Uterus (tissue), 4 donors: ENCODE data around the gene FAM89B. TPM values are rescaled to one million over a fixed set of nuclear protein-coding genes. Genes with fewer than 3 reads are reported as not detected.
A peak's percentile ranks its signal among the peaks of the same experiment; 100 is the strongest.

ENCODE experiments used
- DNase-seq, 2 donors: peaks; one replicate each; pipeline ENCODE4 v3.0.0-alpha.2; 2019 to 2020
- H3K27ac ChIP-seq, 2 donors: fragments of 200-600 bp; sonication (generic); 1 replicate in 1 of 2; 2 replicates in 1 of 2; pipeline ENCODE4 v1.5.1; 2016 to 2018
- H3K27me3 ChIP-seq, 2 donors: fragments of 200-600 bp; sonication (generic); one replicate each; pipeline ENCODE4 v1.5.1; 2018 to 2019; ENCODE audit warnings: control low read depth in 1 of 2
- H3K36me3 ChIP-seq, 2 donors: fragments of 200-600 bp; sonication (generic); one replicate each; pipeline ENCODE4 v1.5.1; 2019; ENCODE audit warnings: control low read depth in 1 of 2
- H3K4me1 ChIP-seq, 2 donors: fragments of 200-600 bp; sonication (generic); one replicate each; pipeline ENCODE4 v1.5.1; 2018 to 2019; ENCODE audit warnings: control low read depth in 1 of 2
- H3K4me3 ChIP-seq, 2 donors: fragments of 200-600 bp; sonication (generic); 1 replicate in 1 of 2; 2 replicates in 1 of 2; pipeline ENCODE4 v1.5.1; 2018 to 2019; ENCODE audit warnings: mild to moderate bottlenecking in 1 of 2
- H3K9me3 ChIP-seq, 2 donors: fragments of 200-600 bp; sonication (generic); one replicate each; pipeline ENCODE4 v1.5.1; 2019; ENCODE audit warnings: control low read depth in 1 of 2
- POLR2A ChIP-seq, 2 donors: fragments of 450-650 bp; IDR thresholded peaks; one replicate each; pipeline ENCODE4 v1.6.1; 2016; ENCODE audit warnings: antibody characterized with exemption in 2 of 2, mild to moderate bottlenecking in 1 of 2, moderate library complexity in 1 of 2
- intact Hi-C: fragments of 100-400 bp; cut with DNase I; formaldehyde crosslinking; loops from one replicate; pipeline ENCODE4 v1.15.1; 2023; ENCODE audit warnings: low total_unique reads
- total RNA-seq, 4 donors: library from RNA; depleted of rRNA in 3 of 4; stranded (reverse); fragments of >200 nt in 3 of 4; gene quantifications; one replicate each; pipeline versions ENCODE4 v1.1.0 to v1.2.4, GENCODE V29; 2014 to 2023
- TF ChIP-seq, protein P1 (sequence below), 4 experiments: fragments of 200-600 bp in 2 of 4; fragments of 450-650 bp in 2 of 4; sonication (generic) in 2 of 4; IDR thresholded peaks; one replicate each; pipeline ENCODE4 v1.5.1; 2016 to 2019; ENCODE audit warnings: antibody characterized with exemption in 4 of 4, mild to moderate bottlenecking in 2 of 4, moderate library complexity in 1 of 4
- donor health status: DM: yes; HTN: yes; CAD: no.

Gene FAM89B
- total RNA-seq, 4 donors from 2014 or later: 13.9 to 83.0 (median 40.8) TPM

DNA sequence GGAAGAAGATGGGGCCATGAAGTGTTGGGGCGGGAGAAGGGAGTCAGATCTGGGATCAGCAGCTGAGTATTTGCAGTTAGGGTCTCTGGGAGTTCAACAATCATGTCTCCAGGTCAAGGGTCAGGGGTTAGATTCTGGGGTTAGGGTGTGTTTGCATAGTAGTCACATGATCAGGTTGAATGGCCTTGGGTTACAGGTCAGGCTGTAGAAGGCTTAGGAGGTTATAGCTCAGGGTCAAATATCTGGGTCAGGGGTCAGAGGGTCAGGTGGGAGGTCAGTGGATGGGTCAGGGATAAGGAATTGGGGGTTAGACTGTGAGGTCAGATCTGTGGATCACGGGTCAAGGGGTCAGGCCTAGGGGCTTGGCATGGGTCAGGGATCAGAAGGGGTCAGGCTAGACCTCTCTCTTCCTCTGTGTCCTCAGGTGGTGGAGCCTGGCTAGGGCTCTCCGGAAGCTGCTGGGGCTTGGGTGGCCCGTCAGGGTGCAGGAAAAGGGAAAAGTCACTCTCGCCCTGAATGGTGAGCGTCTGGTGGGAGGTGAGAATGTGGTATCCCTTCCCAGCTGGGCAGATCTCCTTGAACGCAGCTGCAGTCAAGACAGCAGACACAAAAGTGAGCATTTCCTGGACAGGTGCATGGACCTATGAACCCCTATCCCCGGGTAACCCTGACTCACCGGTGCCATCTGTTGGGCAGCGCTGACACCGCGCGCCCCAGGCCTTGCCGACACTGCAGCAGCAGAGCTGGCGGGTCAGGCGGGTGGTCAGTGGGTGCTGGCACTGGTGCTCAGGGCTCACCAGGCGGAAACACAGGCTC, 20.6 kb upstream of the FAM89B start:
- H3K9me3 ChIP-seq: no peaks in the 10 kb centered on the region
- no peak overlapping the region for H3K4me3 ChIP-seq
- no peaks in the 10 kb centered on the region for H3K27me3 ChIP-seq
- H3K36me3 ChIP-seq: no peaks in the 10 kb centered on the region
- TF ChIP-seq, protein P1, sequence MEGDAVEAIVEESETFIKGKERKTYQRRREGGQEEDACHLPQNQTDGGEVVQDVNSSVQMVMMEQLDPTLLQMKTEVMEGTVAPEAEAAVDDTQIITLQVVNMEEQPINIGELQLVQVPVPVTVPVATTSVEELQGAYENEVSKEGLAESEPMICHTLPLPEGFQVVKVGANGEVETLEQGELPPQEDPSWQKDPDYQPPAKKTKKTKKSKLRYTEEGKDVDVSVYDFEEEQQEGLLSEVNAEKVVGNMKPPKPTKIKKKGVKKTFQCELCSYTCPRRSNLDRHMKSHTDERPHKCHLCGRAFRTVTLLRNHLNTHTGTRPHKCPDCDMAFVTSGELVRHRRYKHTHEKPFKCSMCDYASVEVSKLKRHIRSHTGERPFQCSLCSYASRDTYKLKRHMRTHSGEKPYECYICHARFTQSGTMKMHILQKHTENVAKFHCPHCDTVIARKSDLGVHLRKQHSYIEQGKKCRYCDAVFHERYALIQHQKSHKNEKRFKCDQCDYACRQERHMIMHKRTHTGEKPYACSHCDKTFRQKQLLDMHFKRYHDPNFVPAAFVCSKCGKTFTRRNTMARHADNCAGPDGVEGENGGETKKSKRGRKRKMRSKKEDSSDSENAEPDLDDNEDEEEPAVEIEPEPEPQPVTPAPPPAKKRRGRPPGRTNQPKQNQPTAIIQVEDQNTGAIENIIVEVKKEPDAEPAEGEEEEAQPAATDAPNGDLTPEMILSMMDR (IDR thresholded peaks at IDR 0.05): no peak
- no peak for TF ChIP-seq POLR2A (IDR thresholded peaks at IDR 0.05)
- intact Hi-C loops: no loop called here
- DNase-seq: no peak
- no peak overlapping the region for H3K27ac ChIP-seq
- H3K4me1 ChIP-seq: peaks cover 0 to 14% of the 10 kb centered on the region in 2 donors

DNA sequence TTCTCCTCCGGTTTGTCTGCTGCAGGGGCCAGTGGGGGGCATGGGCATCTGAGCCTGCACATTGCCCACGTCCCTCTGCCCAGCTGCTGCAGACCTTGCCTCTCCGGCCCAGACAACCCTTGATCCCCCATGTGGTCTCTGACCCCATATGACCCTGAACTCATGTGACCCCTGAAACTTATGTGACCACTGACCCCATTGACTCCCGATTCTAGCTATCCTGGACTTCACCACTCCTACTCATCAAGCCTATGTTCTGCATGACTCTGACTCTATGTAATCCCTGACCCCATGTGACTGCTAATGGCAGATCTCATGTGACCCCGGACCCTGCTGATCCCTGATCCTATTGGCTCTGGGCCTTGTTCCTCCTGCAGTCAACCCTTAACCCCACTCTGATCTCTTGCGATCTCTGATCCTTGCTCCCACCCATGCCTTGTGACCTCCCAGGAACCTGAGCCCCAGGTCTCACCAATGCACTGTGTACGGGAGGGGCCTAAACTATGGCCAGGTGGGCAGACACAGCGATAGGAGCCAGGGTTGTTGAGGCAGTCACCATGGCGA, 19.9 kb upstream of the FAM89B start:
- intact Hi-C loops: no loop called here
- no peak overlapping the region for H3K27ac ChIP-seq
- H3K4me1 ChIP-seq: peaks cover 0 to 14% of the 10 kb centered on the region in 2 donors
- H3K9me3 ChIP-seq: no peaks in the 10 kb centered on the region
- no peaks in the 10 kb centered on the region for H3K36me3 ChIP-seq
- no peak overlapping the region for H3K4me3 ChIP-seq
- no peak for DNase-seq
- H3K27me3 ChIP-seq: no peaks in the 10 kb centered on the region
- TF ChIP-seq, protein P1 (IDR thresholded peaks at IDR 0.05): no peak

DNA sequence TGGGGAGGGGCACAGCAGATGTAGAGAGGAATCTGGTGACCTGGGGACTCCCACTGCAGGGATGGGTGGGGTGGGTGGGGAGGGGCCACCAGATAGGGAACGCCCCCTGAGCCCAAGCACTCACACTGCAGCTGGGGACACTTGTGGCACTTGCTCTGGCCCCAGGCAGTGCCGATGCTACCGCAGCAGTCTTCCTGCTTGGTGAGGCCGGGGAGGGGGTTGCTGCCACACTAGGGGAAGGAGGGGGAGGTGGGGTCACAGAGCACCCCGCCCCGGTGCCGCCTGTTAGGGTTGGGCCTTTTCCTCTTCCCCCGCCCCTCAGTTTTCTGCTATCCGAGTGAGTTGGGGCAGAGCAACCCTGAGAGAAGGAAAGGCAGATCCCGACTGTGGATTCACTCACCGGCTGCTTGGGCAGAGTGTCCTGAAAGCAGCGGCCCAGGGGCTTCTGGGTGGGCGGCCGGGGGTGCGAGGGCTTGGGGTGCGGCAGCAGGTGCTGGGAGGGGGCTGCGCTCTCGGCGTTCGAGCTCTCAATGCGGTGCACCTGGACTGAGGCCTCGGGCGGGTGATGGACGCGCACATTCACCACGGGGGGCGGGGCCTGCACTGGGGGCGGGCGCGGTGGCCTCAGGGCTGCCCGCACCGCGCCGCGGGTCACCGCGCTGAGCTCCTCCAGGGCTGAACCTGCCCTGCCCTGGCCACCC, 18.9 kb upstream of the FAM89B start:
- DNase-seq: no peak
- H3K4me3 ChIP-seq: no peak overlapping the region
- no peaks in the 10 kb centered on the region for H3K9me3 ChIP-seq
- intact Hi-C loops: no loop called here
- H3K36me3 ChIP-seq: no peaks in the 10 kb centered on the region
- no peak overlapping the region for H3K27ac ChIP-seq
- TF ChIP-seq, protein P1 (IDR thresholded peaks at IDR 0.05): no peak
- no peak for TF ChIP-seq POLR2A (IDR thresholded peaks at IDR 0.05)
- no peaks in the 10 kb centered on the region for H3K27me3 ChIP-seq
- H3K4me1 ChIP-seq: peaks cover 0 to 14% of the 10 kb centered on the region in 2 donors

DNA sequence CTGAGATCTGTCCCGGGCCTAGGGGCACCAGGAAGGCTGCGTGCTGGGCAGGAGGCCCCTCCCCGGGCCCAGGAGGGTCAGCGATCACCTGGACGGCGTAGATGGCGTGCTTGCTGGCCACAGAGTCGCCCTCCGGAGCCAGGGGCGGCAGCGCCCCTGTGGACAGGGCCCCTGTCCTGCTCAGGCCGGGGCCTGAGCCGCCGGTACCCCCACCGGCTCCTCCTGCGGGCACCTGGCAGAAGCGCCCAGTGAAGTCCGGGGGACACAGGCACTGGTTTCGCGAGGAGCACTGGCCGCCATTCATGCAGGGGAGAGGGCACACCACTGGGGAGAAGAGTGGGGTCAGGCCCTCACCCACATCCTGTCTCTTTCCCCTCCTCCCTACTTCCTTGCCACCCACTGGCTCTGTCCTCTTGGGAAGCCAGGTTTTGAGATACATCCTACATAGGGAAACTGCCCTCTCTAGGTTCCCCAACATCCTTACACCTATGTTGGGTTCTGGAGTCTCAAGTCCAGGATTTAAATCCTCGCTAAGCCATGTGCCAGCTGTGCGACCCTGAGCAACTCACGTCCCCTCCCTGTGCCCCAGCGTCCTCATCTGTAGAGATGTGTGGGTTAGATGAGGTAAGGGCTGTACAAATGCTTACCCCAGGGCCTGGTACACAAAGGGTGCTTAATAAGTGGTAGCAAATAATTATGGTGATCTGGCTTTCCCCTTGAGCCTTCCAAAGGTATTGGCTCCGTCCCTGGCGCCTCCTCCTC, 18.1 kb upstream of the FAM89B start:
- intact Hi-C loops: no loop called here
- Histone ChIP-seq H3K27me3 (no peaks in the 10 kb centered on the region), H3K36me3 (no peaks in the 10 kb centered on the region), H3K4me3 (no peak overlapping the region), H3K27ac (peak overlapping the region; percentile 99 to 100), H3K4me1 (peaks cover 0 to 21% of the 10 kb centered on the region in 2 donors), H3K9me3 (no peaks in the 10 kb centered on the region)
- no peak for DNase-seq
- TF ChIP-seq, protein P1 (IDR thresholded peaks at IDR 0.05): no peak
- TF ChIP-seq POLR2A (IDR thresholded peaks at IDR 0.05): no peak
